GM18520 (cell line): Measurements from ENCODE around the gene YWHAG.
A peak's percentile ranks its signal among the peaks of the same experiment; 100 is the strongest.
"Not testable (repeated sequence)": the region's sequence is repeated elsewhere in the genome, so short reads cannot be mapped to it uniquely, and the experiment has no call there.

ENCODE experiments used
- ATAC-seq: cut with Tn5 transposase; IDR thresholded peaks from one replicate; pipeline ENCODE4 v1.9.1; 2021; ENCODE audit not compliant: unreplicated experiment

The YWHAG gene

DNA sequence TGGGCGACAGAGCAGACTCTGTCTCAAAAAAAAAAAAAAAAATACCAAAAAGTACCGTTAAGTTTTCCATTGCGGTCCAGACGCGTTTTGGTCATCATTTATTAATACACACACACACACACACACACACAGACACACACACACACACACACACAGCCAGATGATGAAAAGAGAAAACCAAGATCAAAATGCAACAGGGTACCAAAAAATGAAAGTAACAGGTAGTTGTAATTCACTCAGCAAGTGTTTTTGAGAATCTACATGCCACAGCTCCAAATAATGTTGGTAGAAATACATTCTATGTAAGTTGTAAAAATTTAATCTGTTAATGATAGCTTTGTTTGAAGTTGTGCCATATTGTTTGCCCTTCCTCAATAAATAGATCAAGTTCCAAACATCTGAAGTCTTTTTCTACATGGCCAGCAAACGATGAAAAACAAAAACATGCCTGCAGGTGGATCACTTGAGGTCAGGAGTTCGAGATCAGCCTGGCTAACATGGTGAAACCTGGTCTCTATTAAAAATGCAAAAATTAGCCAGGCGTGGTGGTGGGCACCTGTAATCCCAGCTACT, 9.4 kb downstream of the YWHAG start:
- no peak for ATAC-seq

DNA sequence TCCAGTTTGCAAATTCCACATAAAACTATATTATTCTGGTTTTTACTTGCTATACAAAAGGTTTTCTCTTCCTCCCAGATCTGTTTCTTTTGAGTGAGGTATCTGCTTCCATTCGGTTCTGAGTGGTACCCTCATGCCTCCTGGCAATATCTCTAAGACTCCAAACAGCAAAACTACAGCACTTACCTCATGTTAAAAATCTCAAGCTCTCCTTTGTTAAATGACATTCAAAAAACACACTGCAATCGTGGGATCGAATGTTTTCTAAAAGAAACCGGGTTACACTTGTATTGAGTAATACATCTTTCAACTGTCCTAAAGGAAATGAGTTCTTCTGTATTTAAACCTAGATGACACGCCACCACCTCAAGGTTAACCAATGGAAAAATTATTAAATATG, 11.1 kb downstream of the YWHAG start:
- no peak for ATAC-seq

DNA sequence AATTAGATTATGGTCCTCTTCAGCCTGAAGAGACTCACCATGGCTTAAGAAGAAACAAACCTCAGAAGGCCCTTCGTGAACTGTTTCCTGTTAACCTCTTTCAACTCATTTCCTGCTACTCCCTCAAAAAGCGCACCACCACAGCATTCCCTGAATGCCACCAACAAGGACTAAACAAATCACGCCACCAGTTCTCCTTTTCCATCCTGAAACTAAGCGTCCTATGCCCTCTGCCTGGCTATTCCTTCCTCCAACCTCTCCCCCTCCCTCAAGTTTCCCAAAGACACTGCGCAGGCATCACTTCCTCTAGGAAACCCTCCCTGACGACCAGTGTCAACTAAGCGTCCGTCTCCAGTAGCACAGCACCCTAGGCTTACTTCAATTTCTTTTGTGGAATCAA, 12.0 kb downstream of the YWHAG start:
- ATAC-seq: no peak

DNA sequence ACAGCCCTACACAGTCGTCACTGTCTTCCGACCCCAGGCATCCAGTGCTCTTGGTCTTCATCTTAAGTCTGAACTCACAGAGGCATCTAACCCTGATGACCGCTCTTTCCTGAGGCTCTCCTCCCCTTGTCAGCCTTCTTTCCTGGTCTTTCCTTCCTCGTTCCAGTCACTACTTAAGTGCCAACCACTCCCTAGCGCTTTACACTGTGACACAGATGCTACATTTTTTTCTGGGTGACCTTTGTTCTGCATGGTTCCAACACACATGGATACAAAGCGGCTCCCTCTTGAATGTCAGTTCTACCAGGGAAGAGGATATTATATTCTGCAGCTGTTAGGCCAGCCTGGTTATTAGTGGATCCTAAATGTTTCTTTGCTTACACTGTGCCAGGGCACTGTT, 12.7 kb downstream of the YWHAG start:
- ATAC-seq: no peak

DNA sequence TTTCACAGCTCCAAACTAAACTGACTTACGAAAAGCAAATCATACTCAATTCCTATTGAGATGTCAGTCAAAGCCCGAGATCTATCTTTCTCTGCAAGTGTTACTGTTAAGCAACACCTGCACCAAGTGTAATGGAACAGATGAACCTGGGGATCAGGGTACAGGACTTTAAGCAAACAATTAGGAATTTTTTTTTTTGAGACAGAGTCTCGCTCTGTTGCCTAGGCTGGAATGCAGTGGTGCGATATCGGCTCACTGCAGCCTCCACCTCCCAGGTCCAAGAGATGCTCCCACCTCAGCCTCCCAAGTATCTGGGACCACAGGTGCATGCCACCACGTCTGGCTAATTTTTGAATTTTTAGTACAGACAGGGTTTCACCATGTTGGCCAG, 14.9 kb downstream of the YWHAG start:
- no peak for ATAC-seq

DNA sequence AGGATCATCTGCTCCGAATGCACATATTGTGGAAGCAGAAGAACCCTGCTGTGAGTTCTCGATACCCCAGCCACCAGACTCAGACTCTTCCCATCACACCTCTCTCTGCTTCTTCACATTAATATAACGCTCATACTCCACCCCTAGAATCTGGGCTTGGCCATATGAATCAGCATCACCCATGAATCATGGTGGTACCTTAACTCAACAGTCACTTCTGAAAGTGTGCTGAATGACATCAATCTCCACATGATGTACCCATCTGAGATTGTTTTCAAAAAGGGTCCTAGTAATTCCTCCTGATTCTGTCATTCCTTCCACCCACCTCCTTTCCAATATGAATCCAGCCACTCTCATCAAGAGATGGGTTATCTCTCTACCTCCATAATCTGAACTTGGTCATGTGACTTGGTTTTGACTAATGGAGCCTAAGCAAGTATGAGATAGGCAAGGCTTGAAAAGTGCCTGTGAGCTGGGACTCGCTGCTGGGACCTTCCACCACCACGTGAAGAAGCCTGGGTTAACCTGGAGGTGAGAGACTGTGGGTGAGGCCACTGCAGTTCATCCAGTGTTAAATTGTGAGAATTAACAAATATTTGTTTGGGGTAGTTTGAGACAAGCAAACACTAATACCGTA, 15.4 kb downstream of the YWHAG start:
- ATAC-seq: no peak

DNA sequence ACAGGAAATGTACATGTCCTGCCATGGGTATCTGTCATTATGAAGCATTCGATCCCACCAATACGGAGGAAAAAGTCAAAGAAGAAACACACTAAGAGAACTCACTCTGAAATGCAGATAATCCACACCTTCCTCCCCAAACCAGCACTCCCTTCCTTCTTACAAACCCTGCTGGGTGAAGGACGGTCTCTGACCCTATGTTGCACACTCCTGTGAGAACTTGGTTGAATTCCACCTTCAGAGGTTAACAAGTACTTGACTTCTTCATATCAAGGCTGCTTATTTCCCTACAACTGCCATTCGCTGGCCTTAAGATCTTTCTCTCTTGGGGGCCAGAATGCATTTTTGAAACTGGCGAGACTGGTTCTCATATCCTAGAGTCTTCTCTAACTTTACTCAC, 16.6 kb downstream of the YWHAG start:
- ATAC-seq: no peak

DNA sequence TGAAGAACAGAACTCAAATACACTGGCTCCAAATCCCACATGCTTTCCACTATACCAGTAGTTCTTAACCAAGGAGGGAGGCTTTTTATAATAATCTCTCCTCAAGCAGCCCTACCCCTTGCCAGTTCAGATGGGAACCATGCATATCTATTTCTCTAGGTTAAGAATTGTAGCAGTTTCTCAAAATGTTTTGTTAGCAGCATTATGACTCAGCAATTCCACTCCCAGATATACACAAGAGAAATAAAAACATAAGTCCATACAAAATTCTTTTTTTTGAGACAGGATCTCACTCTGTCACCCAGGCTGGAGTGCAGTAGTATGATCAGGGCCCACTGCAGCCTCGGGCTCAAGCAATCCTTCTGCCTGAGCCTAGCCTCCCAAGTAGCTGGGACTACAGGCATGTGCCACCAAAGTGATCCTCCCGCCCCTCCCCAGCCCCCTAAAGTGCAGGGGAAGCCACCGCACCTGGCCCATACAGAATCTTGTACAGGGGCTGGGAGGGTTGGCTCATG, 18.1 kb downstream of the YWHAG start:
- ATAC-seq: no peak

DNA sequence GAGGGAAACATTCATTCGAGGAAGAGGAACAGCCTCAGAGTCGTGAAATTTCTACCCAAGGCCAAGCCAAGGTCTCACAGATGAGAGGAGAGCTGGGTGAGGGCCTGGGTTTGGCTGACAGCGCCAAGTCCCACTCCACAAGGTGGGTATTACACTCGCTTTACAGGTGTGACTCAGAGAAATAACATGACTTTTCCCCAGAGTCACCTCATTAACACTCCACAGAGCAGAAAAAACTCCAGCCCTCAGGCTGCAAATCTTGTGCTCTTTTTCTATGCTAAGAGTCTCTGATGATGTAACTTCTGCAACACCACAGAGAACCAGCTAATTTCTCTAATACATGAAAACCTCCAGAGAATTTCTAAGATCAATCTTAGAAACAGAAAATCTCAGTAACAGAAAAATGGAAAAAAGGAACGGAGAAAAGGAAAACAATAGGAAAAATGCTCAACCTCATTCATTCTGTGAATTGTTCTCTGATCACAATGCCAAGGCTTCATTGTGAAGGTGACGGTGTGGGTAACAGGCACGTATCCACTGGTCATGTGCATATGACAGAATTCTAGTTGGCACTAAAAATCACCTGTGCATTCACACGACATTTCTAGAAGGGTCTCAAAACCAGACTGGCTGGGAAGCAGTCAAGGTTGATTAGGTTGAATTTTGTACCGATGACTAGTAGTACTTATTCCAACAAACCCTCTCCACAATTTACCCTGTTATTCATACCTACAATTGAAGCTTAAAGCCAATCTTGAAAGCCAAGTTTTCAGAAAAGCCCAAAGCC, 20.3 kb downstream of the YWHAG start:
- peak; percentile 42 for ATAC-seq

DNA sequence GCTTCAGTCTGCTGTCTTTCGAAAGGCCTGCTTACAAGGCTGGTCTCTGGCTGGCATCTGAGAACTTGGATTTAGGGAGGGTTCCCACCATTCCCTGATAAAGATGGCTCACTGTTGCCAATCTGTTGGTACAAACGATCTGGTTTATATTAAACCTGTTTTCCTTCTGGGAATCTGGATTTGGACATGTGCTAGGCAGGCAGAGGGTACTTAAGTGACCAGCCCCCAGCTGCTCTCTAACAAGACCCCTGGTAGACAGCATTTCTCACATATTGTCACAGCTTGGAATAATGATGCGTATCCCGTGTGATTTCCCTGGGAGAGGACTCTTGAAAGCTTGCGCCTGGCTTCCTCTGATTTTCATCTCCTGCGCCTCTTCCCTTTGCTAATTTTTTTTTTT, 21.6 kb downstream of the YWHAG start:
- ATAC-seq: no peak

DNA sequence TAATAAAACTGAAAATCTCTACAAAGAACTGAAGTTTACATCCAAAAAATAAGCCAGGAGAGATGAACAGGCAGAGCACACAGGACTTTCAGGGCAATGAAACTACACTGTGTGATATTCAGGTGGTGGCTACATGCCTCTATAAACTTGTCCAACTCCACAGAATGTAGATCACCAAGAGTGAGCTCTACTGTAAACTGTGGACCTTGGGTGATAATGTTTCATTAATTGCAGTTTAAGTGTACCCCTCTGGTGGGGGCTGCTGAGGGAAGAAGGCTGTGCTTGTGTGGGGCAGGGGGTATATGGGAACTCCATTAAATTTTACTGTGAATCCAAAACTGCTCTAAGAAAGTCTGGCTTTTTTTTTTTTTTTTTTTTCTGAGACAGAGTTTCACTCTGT, 22.7 kb downstream of the YWHAG start:
- ATAC-seq: no peak

DNA sequence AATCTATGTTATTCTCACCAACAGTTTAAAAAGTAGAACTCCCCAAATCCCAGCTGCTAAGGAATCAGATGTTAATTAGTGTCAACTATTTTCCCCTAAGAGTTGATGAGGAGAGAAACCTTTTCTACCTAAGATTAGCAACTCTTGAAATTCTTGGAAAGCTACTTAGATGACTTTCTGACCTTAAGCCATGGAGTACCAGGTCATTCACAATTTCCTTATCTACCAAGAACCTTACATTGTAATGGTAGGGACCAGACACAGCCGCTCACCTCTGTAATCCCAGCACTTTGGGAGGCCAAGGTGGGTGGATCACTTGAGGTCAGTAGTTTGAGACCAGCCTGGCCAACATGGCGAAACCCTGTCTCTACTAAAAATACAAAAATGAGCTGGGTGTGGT, 23.4 kb downstream of the YWHAG start:
- ATAC-seq: not testable (repeated sequence)

DNA sequence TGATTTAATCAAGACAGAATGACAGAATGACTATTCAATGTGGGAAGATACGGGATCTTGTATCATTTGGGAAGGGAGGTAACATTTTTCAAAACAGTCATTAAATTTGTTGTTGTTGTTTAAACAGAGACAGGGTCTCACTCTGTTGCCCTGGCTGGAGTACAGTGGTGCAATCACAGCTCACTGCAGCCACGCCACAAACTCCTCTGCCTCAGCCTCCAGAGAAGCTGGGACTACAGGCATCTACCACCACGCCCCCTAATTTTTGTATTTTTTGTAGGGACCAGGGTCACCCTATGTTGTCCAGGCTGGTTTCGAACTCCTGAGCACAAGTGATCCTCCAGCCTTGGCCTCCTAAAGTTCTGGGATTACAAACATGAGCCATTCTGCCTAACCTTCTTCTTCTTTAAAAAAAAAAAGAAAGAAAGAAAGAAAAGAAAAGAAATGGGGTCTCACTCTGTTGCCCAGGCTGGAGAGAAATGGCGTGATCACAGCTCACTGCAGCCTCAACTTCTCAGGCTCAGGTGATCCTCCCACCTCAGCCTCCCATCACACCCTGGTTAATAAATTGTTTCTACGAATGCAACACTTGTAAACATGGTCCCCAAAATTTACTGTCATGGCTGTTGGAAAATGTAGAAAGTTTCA, 24.3 kb downstream of the YWHAG start:
- ATAC-seq: no peak

DNA sequence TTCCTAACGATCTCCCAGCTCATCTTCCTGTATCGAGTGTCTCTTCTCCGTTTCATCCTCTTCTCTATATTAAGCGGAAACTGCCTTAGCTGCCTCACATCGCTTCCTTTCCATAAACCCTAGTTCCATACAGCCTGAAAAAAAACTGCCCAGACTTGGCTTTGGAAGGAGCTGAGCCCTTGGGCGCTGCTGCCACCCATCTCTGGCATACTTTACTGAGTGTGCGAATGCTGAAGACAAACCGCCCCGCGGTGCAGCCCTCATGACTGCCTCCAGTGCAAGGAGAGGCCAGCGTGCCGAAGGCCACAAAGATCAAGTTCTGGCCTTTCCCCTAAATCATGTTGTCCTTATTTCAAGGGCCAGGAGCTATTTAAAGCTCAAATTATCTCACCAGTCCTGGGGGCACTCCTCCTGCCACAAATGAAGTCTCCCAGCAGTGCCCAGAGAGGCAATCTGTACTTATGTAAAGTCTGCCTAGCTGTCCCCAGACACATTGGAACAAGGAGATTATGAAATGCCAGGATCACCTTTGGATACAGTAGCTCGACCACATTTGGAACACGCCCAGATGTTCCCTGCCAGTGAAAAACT, 25.2 kb downstream of the YWHAG start:
- ATAC-seq: no peak

DNA sequence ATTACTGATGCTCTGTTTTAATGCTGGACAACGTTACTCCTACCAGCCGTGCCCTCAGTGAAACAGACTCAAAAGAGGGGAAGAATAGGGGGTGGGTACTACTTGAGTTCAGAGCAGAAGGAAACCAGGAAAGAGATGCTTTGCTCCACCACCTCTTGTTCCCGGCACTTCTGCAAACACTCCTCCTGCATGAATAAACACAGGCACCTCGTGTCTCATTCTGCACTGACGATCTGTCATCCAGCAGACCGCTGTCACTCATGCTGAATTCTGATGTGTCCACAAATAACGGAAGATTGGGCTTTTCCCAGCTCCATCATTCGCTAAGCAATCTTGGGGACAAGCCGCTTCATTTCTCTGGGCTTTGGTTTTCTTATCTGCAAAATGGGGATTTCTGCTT, 26.7 kb downstream of the YWHAG start:
- no peak for ATAC-seq

DNA sequence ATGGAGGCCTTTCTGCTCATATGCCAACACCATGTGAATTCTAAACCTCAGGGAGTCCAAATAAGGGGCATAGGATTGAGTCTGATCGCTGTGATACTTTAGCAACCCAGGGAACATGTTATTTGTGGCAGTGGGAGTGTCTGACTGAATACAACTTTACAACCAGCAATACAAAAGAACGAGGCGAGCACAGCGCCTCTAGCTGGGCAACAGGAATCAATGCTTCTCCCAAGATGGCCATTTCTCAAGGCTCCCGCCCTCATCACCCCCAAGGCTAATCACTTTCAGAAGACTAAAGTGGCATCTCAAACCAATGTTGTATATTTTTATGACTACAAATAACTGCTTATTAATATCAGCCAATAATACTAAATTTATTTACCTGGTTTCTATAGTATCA, 28.1 kb downstream of the YWHAG start:
- ATAC-seq: no peak

DNA sequence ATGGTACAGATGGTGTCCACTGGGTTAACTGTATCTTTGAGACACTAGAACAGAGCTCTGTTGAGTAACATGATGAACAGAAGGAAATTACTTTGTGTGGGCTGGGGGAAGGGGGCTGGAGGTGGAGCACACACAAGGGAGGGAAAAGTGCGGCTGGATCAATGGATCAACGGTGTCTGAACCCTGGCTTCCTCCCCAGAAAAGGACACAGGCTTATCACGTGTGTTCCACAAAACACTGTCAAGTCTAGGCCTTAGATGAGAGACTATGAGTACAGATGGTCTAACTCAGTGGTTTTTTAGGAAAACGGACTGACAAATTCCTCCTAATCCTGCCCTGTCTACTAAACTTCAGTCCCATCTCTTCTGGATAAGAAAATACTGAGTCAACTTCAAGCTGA, 28.5 kb downstream of the YWHAG start:
- no peak for ATAC-seq

DNA sequence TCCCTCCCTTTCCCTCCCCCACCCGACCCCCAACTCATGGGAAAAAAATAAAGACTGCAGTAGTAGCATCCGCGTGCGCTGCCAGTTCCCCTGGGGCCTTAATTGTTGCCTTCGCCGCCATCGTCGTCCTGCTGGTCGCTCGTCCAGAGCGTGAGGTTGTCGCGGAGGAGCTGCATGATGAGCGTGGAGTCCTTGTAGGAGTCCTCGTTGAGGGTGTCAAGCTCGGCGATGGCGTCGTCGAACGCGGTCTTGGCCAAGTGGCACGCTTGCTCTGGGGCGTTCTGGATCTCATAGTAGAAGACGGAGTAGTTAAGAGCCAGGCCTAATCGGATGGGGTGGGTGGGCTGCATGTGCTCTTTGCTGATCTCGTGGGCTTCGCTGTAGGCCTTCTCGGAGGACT, 29.3 kb downstream of the YWHAG start:
- ATAC-seq: no peak

DNA sequence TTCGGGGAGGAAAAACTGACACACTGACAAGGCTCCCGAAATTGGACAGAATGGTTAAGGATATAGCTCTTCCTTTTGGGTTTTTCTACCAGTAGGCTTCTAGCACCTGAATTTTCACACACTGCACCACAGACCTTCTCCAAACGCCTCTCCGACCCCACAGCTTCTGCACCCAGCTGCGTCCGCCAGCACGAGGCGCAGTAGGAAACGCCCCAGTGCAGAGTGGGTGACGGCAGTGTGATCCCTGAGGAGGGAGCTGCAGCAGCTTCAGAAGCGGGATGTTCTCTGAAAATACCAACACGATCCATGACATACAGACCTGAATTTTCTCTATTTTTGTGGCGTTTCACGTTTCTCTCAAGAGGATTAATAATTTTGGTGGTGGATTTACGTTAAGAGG, 30.4 kb downstream of the YWHAG start:
- ATAC-seq: no peak

DNA sequence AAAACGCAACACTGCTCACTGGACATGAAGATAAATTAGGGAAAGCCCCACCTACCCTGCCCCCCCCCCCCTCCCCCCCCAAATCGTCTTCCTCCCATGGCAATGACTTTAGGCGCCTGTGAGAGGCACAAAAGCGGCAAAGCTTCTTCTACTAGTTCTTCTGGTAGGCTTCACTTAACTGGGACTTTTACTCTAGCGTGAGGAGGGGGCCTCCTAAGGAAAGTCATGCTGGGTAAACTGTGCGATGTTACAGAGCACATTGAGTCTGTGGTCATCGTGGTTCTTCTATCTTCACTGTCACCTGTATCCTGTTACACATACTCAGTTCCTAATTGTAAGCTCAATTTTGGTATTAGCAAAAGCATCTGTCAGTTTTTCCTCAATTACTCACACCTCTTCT, 31.2 kb downstream of the YWHAG start:
- ATAC-seq: no peak

DNA sequence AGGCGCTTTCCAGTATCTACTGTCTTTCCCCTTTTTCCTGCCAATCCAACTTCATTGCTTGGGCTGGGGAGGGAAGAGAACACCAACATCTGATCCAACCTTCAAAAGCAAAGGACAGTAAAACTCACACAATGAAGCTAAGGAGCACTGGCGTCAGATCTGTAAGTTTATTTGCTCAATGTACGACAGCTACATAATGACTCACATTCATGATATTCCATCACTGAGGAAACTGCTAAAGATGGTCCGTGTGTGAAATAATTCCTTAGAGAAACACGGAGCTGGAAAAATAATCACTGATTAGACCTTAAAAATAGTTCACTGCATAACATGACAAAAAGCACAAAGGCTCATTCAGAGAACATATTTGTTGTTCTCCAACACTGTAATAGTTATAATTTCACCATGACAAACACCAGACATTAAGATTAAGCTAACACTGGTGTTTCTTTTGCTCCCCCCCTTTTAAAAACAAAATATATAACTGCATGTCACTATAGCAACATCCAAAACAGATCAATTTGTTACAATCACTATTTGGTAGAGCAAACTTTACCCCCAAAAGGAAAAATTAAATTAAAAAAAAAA, 32.1 kb downstream of the YWHAG start:
- ATAC-seq: no peak
